Left forelimb (tissue), 1 donor: Measurements from ENCODE around the gene SNX33.

Source experiments
- DNase-seq: peaks from one replicate; pipeline ENCODE4 v3.0.0-alpha.2; 2018; ENCODE audit warnings: low spot score

Gene SNX33

DNA sequence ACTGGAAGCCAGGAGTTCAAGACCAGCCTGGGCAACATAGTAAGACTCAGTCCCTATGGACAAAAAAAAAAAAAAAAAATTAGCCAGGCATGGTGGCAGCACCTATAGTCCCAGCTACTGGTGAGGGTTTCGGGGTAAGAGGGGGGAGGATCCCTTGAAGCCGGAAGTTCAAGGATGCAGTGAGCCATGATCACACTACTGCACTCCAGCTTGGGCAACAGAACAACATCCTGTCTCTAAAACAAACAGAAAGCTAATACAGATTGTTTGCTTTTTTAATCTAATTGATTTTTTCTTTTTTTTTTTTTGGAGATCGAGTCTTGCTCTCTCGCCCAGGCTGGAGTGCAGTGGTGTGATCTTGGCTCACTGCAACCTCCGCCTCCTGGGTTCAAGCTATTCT is 6.1 kb upstream of the SNX33 start:
- no peak for DNase-seq

DNA sequence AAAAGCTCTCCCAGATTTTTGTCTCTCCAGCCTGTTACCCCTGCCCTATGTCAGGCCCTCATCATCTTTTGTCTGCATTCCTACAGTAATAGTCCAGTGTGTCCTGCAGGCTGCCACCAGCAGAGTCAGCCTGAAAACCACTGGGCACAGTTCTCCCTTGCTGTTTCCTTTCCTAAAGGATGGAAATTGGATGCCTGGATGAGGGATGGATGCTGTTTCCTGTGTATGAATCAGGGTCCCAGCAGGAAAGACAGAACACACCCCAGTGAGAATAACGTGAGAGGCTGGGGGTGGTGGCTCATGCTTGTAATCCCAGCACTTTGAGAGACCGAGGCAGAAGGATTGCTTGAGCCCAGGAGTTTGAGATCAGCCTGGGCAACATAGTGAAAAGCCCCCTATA is 3.3 kb upstream of the SNX33 start:
- DNase-seq, result no peak

GRCh38 chr15:75646112-75646943 is 1.4 kb upstream of the SNX33 start:
- no peak for DNase-seq

GRCh38 chr15:75646944-75647364 is 758 bp upstream of the SNX33 start:
- DNase-seq, result no peak

- no peak for DNase-seq
Measured at GRCh38 chr15:75648156-75649000, 666 bp downstream of the SNX33 start.

GRCh38 chr15:75649045-75649761 is 1.5 kb downstream of the SNX33 start:
- no peak for DNase-seq

GRCh38 chr15:75649848-75650247 is 2.1 kb downstream of the SNX33 start:
- no peak for DNase-seq

DNA sequence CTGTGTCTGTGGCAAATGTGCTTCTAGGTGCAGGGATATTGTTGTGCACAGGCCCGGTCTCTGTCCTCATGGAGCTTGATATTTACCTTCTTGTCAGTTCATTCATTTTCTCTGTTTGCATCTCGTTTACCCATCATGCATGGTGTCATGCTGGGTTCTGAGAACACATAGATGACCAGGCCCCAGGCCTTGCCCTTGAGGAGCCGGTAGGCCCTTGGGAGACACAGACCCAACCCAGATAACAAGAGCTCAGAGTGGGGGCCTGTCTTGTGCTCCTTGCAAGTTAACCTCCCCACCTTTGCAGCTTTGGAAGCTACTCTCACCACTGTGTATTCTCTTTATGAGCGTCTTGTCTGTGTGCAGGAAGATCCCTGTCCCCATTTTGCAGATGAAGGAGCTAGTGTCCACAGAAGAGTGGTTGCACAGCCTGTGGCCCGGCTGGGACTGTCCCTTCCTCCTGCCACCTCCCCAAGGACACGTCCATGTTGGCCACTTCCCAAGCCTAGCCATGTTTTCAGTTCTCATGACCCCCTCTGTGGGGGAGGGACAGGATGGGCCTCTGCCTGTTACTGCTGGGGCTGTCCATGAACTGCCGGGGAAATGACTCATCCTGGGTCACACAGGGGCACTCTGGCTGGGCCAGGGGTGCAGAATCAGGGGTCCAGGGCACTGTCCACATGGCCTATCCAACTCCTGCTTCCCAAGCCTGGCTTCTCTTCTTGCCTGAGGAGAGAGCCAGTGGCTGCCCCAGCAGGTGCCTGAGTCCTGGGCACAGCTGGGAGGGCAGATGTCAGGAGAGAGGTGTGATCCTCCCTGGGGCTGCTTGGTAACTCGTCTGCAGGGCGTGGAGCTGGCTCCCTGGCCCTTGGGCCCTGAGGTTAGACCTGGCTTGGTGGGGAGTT is 3.4 kb downstream of the SNX33 start:
- DNase-seq, result no peak

DNA sequence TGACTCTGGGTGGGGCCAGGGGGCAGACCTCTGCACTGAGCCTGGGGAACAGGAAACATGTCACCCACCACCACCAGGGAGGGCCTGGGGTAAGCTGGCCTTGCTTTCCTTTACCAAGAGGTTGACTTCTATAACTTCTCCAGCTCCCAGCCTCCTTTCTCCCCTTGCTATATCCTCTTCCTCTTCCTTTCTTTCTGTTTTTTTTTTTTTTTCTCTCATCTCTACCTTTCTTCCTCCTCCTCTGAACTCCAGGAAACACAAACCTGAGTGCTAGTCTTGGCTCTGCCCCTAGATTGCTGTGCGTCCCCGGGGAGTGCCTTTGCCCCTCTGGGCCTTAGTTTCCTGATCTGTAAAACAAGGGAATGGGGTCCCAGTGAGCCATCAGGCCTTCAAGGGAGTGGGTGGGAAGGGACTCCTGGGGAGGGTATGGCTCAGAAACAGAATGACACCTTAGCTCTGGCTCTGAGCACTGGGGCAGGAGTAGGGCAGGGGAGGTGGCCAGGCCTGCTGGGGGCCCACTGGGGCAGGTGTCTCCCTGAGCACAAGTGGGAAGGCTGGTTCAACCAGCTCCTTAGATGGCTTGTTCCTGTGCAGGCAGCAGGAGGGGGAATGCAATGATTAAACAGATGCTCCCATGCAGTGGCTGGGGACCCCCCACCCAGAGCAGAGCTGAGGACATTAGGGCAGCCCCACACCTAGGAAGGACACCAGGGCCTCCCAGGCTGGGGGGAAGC is 4.3 kb downstream of the SNX33 start:
- no peak for DNase-seq

GRCh38 chr15:75653347-75653913 is 5.7 kb downstream of the SNX33 start:
- no peak for DNase-seq

DNA sequence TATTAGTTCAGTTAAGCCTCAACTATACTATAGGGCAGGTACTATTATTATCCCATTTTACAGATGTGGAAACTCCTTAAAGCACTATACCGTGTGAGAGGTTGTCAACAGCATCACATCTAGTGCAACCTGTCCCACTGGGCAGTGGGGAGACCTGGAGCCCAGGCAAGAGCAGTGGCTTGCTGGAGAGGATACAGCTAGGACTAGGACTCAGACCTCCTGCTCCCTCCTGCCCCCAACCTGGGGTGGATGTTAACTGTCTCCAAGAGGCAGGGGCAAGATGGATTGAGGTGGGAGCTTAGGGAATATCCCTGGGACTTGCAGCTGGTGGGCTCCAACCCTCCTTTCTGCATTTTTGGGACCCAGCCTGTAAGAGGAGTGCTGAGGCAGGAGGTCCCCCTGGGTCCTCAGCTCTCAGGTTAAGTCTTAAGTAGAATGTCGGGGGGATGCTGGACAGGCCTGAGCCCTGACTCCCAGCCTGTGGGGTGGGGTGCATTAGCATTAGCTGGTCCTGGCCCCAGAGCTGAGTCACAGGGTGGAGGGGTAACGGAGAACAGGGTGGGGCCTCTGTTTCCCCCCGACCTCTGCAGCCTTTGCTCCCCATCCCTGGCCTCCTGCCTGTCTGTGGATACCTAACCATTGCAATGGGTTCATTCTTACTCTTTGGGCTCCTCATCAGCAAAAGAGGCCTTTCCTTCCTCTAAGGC is 6.6 kb downstream of the SNX33 start:
- DNase-seq, result no peak

GRCh38 chr15:75655931-75656330 is 8.2 kb downstream of the SNX33 start:
- DNase-seq, result no peak

GRCh38 chr15:75656331-75656730 is 8.6 kb downstream of the SNX33 start:
- DNase-seq, result no peak

DNA sequence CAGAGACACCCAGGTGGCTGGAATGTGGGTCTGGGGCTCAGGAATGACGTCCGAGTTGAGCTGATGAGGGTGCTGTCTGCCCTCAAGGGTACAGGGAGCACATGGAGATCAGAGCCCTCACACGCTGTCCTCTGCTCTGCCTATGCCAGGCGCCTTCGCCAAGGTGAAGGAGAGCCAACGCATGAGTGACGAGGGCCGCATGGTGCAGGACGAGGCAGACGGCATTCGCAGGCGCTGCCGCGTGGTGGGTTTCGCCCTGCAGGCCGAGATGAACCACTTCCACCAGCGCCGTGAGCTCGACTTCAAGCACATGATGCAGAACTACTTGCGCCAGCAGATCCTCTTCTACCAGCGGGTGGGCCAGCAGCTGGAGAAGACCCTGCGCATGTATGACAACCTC is 9.1 kb downstream of the SNX33 start:
- no peak for DNase-seq

- no peak for DNase-seq
Measured at GRCh38 chr15:75659141-75659771, 11.5 kb downstream of the SNX33 start.

DNA sequence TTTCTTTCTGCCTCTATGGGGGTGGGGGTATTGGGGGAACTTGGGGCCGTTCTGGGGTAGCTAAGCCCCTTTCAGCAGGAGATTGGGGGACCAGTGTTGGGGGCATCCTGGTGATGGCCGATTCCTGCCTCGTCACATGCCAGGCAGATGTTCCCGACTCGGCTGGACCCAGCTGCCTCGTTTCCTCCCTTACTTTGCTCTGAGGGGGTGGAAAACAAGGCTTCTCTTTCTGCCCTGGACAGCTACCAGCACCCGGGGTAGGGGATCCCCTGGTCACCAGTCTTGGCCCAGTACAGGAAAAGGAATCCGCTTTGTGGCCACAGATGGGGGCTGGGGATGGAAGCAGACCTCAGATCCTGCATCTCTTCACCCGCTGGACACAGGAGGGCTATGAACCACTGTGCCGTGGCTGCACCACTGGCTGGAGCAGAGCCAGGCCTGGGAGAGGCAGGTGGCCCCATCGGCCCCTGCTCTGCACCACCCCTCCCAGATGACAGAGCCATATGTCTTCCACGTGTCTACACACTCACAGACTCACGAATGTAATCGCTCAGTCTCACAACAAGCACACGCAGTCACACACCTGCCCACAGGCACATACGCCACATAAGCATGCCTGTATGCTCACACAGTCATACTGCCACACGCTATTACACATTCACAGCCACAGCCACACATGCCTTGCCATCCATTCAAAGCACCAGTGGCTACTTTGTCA is 12.4 kb downstream of the SNX33 start:
- DNase-seq, result no peak

DNA sequence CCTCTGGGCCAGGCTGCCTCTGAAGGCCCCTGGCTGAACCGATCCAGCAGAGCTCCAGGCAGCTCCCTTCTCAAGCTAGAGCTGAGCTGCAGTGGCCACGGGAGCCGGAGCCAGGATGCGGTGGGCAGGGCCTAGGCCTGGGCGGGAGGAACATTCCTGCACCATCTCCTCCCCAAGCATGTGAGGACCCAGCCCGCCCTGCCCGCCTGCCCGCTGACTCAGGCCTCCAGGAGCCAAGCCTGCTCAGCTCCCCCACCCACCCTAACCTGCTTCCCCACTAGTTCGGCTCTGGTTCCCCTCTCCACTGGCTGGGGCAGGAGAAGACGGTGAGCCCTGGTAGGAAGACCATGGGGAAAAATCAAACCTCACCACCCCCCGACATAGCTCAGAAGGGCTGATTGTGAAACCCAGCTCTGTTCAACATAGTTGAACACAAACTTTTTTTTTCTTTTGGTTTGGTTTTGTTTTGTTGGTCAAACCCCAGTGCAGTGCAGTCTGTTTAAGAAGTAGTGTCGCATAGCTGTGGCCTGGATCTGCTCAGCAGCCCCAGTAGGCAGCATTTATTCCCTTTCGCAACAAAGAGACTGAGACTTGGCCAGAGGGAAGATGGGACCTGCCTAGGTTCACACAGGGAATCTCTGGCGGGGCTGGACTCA is 13.5 kb downstream of the SNX33 start:
- peak; percentile 82 for DNase-seq

- DNase-seq, result no peak
Measured at GRCh38 chr15:75661756-75662140, 14.0 kb downstream of the SNX33 start.
